Stimulated activated CD8-positive, alpha-beta memory T cell treated with anti-CD3 and anti-CD28 coated beads, Interleukin-12 subunit alpha, Interleukin-12 subunit beta, amount 100 ng/mL, for 1 hour (primary cell): ENCODE measurements around the gene LCE3A.
"Not testable (repeated sequence)": the region's sequence is repeated elsewhere in the genome, so short reads cannot be mapped to it uniquely, and the experiment has no call there.

ENCODE experiments used
- DNase-seq: peaks from one replicate; pipeline ENCODE4 v3.0.0-alpha.2; 2020; ENCODE audit warnings: low read depth

LCE3A gene

DNA sequence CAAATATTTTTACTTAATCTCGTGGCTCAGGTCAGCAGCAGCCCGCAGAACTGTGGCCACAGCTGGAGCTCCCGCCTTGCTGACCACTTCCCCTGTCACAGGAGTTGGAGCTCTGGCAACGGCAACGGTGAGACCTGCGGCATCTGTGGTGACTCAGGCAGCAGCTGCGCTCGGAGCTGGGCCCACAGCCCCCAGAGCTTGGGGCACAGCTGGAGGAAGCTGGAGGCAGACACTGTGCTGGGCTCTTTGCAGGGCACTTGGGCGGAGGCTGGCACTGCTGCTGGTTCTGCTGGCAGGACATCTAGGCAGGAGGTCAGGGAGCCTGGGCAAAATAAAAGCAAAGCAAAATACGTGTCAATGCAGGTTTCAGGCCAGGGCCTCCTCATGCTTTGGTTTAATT, at the start of gene LCE3A:
Gene LCE3A, minus strand, starts transcription at position 301 of the 400 bp plus-strand sequence. Its CDS starts 0 bp downstream, at position 301.
- DNase-seq: no peak

DNA sequence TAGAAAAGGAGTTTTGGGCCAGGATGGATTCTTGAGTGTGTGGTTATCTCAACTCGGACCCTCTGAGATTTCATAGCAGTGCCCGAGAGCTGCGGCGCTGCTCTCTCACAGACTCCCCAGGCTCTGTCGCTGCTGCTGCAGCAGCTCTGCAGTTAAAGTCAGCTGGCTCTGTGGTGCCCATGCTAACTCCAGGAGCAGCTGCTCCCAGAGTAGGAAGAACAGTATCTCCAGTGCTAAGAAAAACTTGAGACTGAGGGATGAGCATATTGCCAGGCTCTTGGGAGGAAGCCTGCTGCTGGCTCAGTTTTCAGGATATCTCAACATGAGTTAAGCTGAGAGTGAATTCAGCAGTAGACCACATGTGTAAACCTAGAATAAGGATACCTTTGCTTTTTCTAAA, 44.7 kb upstream of the LCE3A start:
- no peak for DNase-seq

DNA sequence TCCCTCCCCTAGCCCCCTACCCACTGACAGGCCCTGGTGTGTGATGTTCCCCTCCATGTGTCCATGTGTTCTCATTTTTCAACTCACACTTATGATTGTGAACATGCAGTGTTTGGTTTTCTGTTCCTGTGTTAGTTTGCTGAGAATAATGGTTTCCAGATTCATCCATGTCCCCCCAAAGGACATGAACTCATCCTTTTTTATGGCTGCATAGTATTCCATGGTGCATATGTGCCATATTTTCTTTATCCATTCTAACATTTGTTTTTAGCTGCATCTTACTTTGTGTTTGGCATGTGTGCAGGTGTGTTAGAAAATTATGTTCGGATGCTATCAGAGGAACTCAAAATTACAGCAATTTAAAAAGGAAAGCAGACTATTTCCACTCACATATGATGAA, 43.3 kb upstream of the LCE3A start:
- DNase-seq: not testable (repeated sequence)

- no peak for DNase-seq
These were observed 40.2 kb upstream of the LCE3A start, which contains the start of gene LCE2D for GRCh38 chr1:152663098-152663497. Gene LCE2D, plus strand, starts transcription at chr1:152663380. Its CDS starts 726 bp downstream, at chr1:152664106.

DNA sequence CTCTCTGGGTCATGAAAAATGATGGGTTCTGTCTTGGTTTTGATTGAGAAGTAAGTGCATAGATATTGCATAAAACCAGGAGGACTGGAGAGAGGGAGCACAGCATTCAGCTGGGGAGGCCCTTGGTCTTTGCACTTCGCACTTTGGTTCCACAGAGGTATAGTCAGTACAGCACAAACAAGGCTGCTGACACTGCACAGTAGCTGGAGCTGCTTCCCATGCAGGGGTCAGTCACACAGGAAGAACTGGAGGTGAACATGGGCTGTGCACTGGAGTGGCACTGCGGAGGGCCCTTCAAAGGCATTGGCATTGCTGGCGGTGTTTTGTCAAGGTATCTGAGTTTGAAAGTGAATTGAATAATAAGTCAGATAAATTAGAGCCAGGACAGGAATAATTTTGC, 35.7 kb upstream of the LCE3A start:
- DNase-seq: no peak

DNA sequence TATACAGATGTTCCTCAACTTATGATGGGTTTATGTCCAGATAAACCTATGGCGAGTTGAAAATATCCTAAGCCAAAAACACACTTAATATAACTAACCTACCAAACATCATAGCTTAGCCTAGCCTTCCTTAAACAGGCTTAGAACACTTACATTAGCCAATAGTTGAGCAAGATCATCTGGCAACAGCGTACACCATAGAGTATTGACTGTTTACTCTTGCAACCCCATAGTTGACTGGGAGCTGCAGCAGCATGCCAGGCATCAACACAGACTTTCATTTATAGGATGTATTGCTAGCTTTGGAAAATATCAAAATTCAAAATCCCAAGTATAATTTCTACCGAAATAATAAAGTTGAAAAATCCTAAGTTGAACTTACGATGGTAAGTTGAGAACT, 34.8 kb upstream of the LCE3A start:
- DNase-seq: no peak

DNA sequence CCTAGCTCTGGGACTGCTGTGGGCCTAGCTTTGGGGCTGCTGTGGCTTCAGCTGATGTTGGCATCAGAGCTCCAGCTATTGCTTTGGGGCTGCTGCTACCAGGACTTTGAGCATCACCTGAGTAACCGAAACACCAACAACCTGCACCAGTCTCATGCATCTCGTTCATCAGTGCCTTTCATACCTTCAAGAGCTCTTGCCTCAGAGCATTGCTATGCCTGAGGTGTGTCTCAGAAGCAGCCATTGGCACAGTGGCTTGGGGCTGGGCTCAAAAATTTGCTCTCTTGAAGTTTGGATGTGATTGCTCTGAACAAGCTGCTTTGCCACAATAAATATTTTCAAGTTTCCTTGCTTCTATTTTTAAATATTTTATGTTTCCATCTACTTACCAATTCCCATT, 33.6 kb upstream of the LCE3A start:
- DNase-seq: no peak

DNA sequence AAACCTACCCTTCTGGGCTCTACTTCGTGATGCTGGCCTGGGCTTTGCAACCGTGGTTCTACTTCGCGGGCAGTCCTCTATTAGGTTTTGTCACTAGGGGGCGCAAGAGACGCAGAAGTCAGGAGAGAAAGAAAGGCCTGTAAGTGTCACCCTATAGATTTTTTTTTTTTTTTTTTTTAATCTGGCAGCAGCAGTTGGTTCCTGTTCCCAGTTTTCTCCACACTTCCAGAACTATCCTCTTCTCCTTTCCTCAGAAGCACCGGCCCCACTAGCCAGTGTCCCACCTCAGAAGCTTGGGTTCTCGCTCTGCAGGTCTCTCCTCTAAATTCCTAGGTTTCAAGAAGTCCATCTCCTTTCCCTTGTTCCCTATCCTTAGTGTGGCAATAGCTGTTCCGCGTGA, 31.2 kb upstream of the LCE3A start:
- DNase-seq: peak; percentile 14

GRCh38 chr1:152646656-152647055, 23.8 kb upstream of the LCE3A start:
- no peak for DNase-seq

DNA sequence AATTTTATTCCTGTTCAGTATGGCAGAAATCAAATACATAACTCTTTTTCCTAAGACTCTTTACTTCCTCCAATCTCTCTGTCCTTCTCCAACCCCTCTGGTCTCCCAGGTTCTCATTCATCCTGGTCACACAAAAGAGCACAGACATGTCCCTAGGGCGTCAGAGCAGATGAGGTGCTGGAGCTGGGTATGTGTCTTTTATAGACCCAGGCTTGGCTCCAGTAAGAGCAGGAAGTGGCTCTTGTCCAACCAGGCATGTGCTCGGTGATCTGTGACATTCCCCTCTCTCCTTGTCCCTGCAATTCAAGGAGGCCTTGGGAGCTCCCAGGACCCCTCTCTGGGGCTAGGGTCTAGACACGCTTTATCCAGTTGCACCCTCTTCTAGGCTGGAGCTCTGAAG, 22.2 kb upstream of the LCE3A start:
- no peak for DNase-seq

DNA sequence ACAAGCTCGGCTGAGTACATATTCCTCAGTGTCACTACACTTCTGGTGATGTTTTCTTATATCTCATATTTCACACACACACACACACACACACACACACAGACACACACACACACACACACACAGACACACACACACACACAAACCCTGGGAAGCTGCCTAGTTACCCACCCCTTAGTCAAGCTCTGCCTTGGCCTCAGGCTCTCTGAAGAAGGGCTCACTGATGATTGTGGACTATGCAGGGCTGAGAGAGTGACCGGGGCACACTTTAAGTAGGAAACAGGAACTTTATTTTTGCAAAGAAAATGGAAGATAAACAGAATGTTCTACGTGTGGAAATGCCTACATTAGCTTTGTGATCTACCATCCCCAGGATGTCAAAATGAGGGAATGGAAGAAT, 21.0 kb upstream of the LCE3A start:
- DNase-seq: no peak

DNA sequence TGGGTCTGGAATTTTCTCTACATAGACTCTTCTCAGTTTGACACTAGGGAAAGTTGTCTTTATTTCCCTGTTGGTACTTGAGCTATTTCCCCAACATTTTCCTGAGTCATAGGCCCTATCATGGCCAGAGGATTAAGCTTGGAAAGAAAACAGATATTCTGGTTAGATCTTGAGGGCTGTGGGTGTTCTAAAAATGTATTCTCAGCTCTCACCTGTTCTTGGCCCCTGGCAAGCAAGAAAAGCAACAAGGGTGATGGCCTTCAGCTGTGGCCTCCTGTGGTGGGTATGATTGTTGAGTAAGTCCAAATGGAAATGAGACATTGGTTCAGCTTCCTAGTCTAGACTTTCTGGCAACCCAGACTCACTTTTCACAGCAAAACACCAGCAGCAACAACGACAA, 17.4 kb upstream of the LCE3A start:
- DNase-seq: no peak

GRCh38 chr1:152630596-152630995, 7.7 kb upstream of the LCE3A start:
- no peak for DNase-seq

- DNase-seq: no peak
These were observed 3.8 kb upstream of the LCE3A start for GRCh38 chr1:152626744-152627143.

- no peak for DNase-seq
These were observed 421 bp upstream of the LCE3A start for GRCh38 chr1:152623203-152623844.

DNA sequence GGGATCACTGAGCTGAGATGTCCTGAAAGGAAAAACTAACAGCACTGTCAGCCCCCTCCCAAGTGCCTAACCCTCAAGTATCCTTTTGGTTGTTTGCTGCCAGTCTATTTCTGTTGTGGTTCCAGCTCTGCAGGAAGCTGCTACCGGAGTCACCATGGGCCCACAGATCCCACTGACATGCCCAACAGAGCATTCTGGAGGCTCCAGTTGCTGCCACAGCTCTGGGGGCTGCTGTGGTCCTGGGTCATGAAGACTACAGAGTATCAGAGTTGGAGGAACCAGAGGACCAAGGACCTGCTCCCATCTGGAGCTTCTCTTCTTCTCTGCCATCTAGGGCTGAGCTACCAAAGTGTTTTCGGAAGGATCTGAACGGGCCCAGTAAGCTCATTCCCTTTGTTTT, 910 bp downstream of the LCE3A start:
- DNase-seq: no peak

DNA sequence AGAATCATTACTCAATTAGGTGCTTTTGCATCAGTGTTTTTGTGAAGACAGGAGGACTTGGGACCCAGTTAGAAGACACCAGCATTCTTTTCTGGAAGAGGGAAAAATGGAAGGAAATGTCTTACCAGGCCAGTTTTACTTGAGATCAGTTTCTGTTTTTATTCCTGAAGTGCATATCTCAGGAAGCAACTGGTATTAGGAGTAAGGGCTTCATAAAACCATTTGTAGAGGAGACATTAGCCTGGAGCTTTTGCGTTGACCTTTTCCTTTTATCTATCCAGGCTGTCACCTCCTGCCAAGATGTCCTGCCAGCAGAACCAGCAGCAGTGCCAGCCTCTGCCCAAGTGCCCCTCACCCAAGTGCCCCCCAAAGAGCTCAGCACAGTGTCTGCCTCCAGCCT, 9.4 kb downstream of the LCE3A start, which contains the start of gene LCE3B:
Gene LCE3B, plus strand, starts transcription at position 301 of the 400 bp plus-strand sequence. Its CDS starts 0 bp downstream, at position 301.
- no peak for DNase-seq

- no peak for DNase-seq
These were observed 23.0 kb downstream of the LCE3A start, which contains the start of gene LCE3C for GRCh38 chr1:152599934-152600333. Gene LCE3C, plus strand, starts transcription at chr1:152600234. Its CDS starts 498 bp downstream, at chr1:152600732.

GRCh38 chr1:152596986-152597385, 25.9 kb downstream of the LCE3A start:
- no peak for DNase-seq

- no peak for DNase-seq
These were observed 37.3 kb downstream of the LCE3A start for GRCh38 chr1:152585586-152585985.

GRCh38 chr1:152582647-152583046, 40.3 kb downstream of the LCE3A start:
- DNase-seq: no peak

DNA sequence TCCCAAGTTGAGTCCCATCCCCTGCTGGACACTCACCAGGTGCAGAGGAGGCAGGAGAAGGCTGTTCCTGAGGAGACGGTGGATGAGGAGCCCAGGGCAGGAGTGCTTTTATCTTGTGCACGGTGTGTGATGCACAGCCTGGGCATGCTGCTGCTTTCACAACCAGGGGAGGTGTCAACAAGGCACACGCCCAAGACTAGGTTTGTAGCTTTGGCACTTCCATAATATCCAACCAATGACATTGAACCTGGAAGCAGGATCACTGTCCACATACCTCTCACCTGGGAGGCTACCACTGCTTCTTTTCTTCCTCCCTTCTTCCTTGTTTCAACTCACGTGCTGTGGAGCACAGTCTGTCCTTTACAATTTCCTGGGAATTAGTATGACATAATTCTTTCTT, 42.5 kb downstream of the LCE3A start, which contains the start of gene LCE3D:
Gene LCE3D, minus strand, starts transcription at position 84 of the 400 bp plus-strand sequence. CDS start 580 bp downstream, outside the sequence.
- DNase-seq: no peak

GRCh38 chr1:152579526-152579925, 43.4 kb downstream of the LCE3A start:
- DNase-seq: not testable (repeated sequence)

GRCh38 chr1:152577168-152577567, 45.7 kb downstream of the LCE3A start:
- DNase-seq: no peak
